ENCODE measurements around the gene NBPF1. TPM values are rescaled to one million over a fixed set of nuclear protein-coding genes. Genes with fewer than 3 reads are reported as not detected.
"Not testable (repeated sequence)": the region's sequence is repeated elsewhere in the genome, so short reads cannot be mapped to it uniquely, and the experiment has no call there.

The NBPF1 gene
- total RNA-seq, 2 donors from 2014 or later = 39.2 to 42.5 TPM

DNA sequence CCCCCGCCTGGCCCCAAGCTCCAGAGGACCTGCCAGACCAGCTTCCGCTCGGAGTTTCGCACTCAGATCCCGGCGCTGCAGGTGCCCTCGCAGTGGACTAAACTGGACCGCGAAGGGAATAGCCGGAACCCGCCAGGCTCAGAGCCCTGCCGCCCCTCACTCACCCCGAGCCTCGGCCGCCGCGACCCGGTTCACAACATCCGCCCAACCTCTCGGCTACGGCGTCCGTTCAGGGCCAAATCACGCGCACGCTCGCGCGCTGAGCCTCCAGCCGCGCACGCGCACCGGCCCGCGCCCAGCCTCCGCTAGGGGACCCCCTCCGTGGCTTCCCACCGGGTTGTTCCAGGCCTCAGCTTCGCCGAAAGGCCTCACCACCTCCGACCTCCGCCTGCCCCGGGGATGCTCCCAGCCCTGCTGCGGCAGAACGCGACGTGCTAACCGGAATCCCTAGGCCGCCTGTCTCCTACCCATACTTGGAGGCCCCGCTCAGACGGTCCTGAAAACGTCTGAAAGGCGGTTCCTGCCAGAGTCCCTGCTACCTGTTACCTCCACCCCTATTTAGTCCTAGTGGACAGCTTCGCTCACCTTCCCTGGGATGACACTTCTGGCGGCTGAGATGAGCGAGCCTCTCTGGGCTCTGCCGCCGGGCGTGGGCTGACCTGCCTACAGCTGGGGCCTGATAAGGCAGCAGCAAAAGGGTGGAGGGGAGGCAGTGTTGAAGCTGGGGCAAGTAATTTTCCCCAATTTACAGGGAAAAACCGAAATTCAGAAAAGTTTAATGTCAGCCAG, 31.3 kb upstream of the NBPF1 start:
- not testable (repeated sequence) for H3K9me3 Mint-ChIP-seq; H3K9me3 ChIP-seq (ENCODE audit: control insufficient read depth, low read length); H3K4me1 Mint-ChIP-seq; H3K4me3 Mint-ChIP-seq; H3K36me3 ChIP-seq (ENCODE audit: control insufficient read depth, insufficient read depth, low read length); H3K27ac Mint-ChIP-seq; H3K4me1 ChIP-seq (ENCODE audit: control insufficient read depth, insufficient read depth, low read length); H3K27me3 ChIP-seq (ENCODE audit: control insufficient read depth, insufficient read depth, low read length, poor library complexity, severe bottlenecking); H3K36me3 Mint-ChIP-seq (ENCODE audit: low read depth)
- TF ChIP-seq, protein P1, sequence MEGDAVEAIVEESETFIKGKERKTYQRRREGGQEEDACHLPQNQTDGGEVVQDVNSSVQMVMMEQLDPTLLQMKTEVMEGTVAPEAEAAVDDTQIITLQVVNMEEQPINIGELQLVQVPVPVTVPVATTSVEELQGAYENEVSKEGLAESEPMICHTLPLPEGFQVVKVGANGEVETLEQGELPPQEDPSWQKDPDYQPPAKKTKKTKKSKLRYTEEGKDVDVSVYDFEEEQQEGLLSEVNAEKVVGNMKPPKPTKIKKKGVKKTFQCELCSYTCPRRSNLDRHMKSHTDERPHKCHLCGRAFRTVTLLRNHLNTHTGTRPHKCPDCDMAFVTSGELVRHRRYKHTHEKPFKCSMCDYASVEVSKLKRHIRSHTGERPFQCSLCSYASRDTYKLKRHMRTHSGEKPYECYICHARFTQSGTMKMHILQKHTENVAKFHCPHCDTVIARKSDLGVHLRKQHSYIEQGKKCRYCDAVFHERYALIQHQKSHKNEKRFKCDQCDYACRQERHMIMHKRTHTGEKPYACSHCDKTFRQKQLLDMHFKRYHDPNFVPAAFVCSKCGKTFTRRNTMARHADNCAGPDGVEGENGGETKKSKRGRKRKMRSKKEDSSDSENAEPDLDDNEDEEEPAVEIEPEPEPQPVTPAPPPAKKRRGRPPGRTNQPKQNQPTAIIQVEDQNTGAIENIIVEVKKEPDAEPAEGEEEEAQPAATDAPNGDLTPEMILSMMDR (conservative IDR thresholded peaks at IDR 0.05) = peak; percentile 77
- peak overlapping the region; percentile 5 for H3K27ac ChIP-seq (ENCODE audit: low read depth, low read length)
- peaks cover 14% of the 10 kb centered on the region for H3K27me3 Mint-ChIP-seq (ENCODE audit: insufficient read depth)
- peak; percentile 100 for DNase-seq
- WGBS, 2 experiments (ENCODE audit: insufficient coverage in 1 of 2, insufficient read length in 1 of 2) = 5 to 7% methylated on average over 51 to 61 of the region's 61 CpGs
- H3K4me3 ChIP-seq (ENCODE audit: low read length) = peak overlapping the region; percentile 91
- peak overlapping the region; percentile 74 for H3K9ac ChIP-seq (ENCODE audit: extremely low read depth, low read length, poor library complexity, severe bottlenecking)

DNA sequence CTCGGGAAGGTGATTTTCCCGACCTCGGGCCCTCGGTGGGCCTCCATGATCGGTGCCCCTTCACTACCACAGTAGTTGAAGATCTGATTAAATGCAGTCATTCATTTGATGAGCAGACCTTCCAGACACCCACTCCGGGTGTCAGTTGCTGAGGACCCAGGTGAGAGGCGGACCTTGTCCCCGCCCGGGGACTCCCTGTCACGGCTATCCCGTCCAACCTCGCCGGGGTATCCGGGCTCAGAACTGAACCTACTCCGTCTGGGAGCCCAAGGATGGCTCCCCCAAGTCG, 30.8 kb upstream of the NBPF1 start:
- Histone ChIP-seq H3K4me3 (ENCODE audit: low read length) (peak overlapping the region; percentile 91), H3K4me1 (ENCODE audit: control insufficient read depth, insufficient read depth, low read length) (peaks cover 6% of the 10 kb centered on the region), H3K36me3 (ENCODE audit: control insufficient read depth, insufficient read depth, low read length) (no peaks in the 10 kb centered on the region), H3K9ac (ENCODE audit: extremely low read depth, low read length, poor library complexity, severe bottlenecking) (peak overlapping the region; percentile 74), H3K27me3 (ENCODE audit: control insufficient read depth, insufficient read depth, low read length, poor library complexity, severe bottlenecking) (peaks cover 8% of the 10 kb centered on the region), H3K9me3 (ENCODE audit: control insufficient read depth, low read length) (no peaks in the 10 kb centered on the region), H3K27ac (ENCODE audit: low read depth, low read length) (peak overlapping the region; percentile 5)
- Mint-ChIP-seq H3K27me3 (ENCODE audit: insufficient read depth) (peaks cover 12% of the 10 kb centered on the region), H3K4me3 (no peak overlapping the region), H3K36me3 (ENCODE audit: low read depth) (no peaks in the 10 kb centered on the region), H3K4me1 (no peaks in the 10 kb centered on the region), H3K27ac (no peak overlapping the region), H3K9me3 (no peaks in the 10 kb centered on the region)
- WGBS, 2 experiments (ENCODE audit: insufficient coverage in 1 of 2, insufficient read length in 1 of 2) = 1 to 4% methylated on average over 15 to 16 of the region's 16 CpGs
- no peak for DNase-seq
- TF ChIP-seq, protein P1 (conservative IDR thresholded peaks at IDR 0.05) = no peak

DNA sequence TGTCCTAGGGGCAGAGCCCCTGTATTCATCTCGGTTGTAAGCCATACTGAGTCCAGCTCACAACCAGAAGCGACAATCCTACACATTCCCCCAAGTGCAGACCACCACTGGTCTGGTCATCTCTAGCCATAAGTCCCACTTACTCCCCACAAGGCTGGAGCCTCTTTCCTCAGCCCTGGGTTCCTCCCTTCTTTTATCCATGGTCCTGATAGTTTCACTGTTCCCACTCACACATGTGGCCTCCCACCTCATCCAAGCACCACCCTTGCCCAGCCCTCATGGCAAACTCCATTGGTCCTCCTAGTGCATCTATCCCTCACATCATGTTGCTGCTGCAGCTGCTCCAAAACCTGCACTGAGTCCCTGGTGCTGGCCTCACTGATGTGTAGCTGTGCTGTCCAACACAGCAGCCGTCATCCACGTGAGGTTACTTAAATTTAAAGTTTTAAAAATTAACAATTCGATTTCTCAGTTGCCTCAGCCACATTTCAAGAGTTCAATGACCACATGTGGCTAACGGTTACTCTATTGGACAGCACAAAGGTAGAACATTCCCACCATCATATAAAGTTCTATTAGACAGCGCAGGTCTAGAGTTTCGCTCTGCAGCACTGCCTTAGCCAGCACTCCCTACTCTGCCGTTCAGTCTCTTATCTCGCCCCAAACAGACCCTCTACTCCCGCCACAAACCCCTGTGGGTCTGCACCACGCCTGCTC, 30.3 kb upstream of the NBPF1 start:
- peak overlapping the region; percentile 91 for H3K4me3 ChIP-seq (ENCODE audit: low read length)
- H3K9me3 ChIP-seq (ENCODE audit: control insufficient read depth, low read length); H3K27ac Mint-ChIP-seq; H3K36me3 ChIP-seq (ENCODE audit: control insufficient read depth, insufficient read depth, low read length); H3K4me3 Mint-ChIP-seq; H3K27ac ChIP-seq (ENCODE audit: low read depth, low read length); H3K27me3 ChIP-seq (ENCODE audit: control insufficient read depth, insufficient read depth, low read length, poor library complexity, severe bottlenecking); H3K4me1 ChIP-seq (ENCODE audit: control insufficient read depth, insufficient read depth, low read length); H3K4me1 Mint-ChIP-seq; H3K36me3 Mint-ChIP-seq (ENCODE audit: low read depth); H3K9me3 Mint-ChIP-seq: not testable (repeated sequence)
- peak overlapping the region; percentile 74 for H3K9ac ChIP-seq (ENCODE audit: extremely low read depth, low read length, poor library complexity, severe bottlenecking)
- H3K27me3 Mint-ChIP-seq (ENCODE audit: insufficient read depth) = peaks cover 11% of the 10 kb centered on the region
- 53 to 55% methylated on average over 10 to 12 of the region's 12 CpGs for WGBS, 2 experiments (ENCODE audit: insufficient coverage in 1 of 2, insufficient read length in 1 of 2)
- DNase-seq = peak; percentile 70

DNA sequence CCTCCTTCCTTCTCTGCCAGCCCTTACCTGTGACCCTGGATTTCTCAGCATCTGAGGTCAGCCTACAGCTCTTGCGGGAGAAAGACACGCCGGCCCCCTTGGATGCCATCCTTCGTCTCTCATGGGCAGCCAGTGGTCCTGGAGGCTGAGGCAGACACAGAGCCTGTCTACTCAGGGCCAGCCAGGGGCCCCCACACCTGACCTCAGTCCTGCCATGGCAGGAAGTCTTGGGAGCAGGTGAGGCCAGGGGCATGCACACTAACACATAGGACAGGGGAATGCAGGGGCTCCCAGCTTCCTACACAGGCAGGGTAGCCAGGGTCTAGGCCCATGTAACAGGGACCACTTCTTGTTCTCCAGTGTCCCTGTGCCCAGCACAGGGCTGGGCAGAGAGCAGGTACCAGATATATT, 29.6 kb upstream of the NBPF1 start:
- 96% methylated on average over 4 of the region's 4 CpGs for WGBS, 2 experiments (ENCODE audit: insufficient coverage in 1 of 2, insufficient read length in 1 of 2)
- not testable (repeated sequence) for H3K4me3 Mint-ChIP-seq; H3K27me3 Mint-ChIP-seq (ENCODE audit: insufficient read depth); H3K27me3 ChIP-seq (ENCODE audit: control insufficient read depth, insufficient read depth, low read length, poor library complexity, severe bottlenecking); H3K36me3 Mint-ChIP-seq (ENCODE audit: low read depth); H3K9me3 ChIP-seq (ENCODE audit: control insufficient read depth, low read length); H3K36me3 ChIP-seq (ENCODE audit: control insufficient read depth, insufficient read depth, low read length); H3K9me3 Mint-ChIP-seq; H3K9ac ChIP-seq (ENCODE audit: extremely low read depth, low read length, poor library complexity, severe bottlenecking); H3K4me1 Mint-ChIP-seq; H3K27ac Mint-ChIP-seq; H3K27ac ChIP-seq (ENCODE audit: low read depth, low read length)
- peak overlapping the region; percentile 91 for H3K4me3 ChIP-seq (ENCODE audit: low read length)
- peak; percentile 70 for DNase-seq
- peaks cover 11% of the 10 kb centered on the region for H3K4me1 ChIP-seq (ENCODE audit: control insufficient read depth, insufficient read depth, low read length)

DNA sequence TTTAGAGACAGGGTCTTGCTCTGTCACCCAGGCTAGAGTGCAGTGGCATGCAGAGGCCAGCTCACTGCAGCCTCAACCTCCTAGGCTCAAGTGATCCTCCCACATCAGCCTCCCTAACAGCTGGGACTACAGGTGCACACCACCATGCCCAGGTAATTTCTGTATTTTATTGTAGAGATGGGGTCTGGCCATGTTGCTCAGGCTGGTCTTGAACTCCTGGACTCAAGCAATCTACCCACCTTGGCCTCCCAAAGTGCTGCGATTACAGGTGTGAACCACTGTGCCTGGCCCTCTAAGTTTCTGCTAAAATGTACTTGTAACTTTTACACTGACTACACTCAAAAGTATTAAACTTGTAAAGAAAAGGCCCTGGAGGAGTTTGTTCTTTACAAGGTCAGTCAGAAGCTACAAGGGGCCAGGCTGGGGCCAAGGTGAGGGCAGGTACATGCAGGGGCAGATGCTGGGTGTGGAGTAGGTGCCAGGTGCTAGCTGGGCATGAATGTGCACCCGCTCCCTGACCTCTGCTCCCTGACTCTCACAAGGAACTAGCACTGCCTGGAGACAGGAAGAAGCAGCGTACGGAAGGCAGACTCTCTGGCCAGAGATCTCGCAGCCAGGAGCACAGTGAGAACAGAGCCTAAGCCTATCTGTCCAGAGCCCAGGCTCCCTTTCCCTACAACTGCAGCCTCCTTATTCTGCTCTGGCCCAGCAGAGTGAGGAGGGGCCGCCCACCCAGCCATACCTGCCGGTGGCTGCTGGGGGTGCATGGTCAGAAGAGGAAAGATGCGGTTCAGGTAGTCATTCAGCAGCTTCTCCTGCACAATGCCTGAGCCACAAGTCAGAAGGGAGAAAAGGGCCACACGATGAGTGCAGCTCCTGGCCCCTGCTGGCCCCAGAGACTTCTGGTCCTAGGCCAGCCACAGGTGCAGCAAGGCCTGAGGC, 28.9 kb upstream of the NBPF1 start:
- H3K4me1 ChIP-seq (ENCODE audit: control insufficient read depth, insufficient read depth, low read length) = peaks cover 11% of the 10 kb centered on the region
- not testable (repeated sequence) for H3K36me3 ChIP-seq (ENCODE audit: control insufficient read depth, insufficient read depth, low read length); H3K27me3 Mint-ChIP-seq (ENCODE audit: insufficient read depth); H3K4me3 ChIP-seq (ENCODE audit: low read length); H3K9ac ChIP-seq (ENCODE audit: extremely low read depth, low read length, poor library complexity, severe bottlenecking); H3K4me1 Mint-ChIP-seq; H3K27ac Mint-ChIP-seq; H3K9me3 Mint-ChIP-seq; H3K27ac ChIP-seq (ENCODE audit: low read depth, low read length); H3K9me3 ChIP-seq (ENCODE audit: control insufficient read depth, low read length); H3K27me3 ChIP-seq (ENCODE audit: control insufficient read depth, insufficient read depth, low read length, poor library complexity, severe bottlenecking); H3K36me3 Mint-ChIP-seq (ENCODE audit: low read depth); H3K4me3 Mint-ChIP-seq
- DNase-seq = peak; percentile 52
- WGBS, 2 experiments (ENCODE audit: insufficient coverage in 1 of 2, insufficient read length in 1 of 2) = 91 to 93% methylated on average over 8 to 9 of the region's 9 CpGs
